IMR-90 (cell line): Measurements from ENCODE around the gene TXNRD1.

Source experiments
- BHLHE40 ChIP-seq: fragments of 150-350 bp; IDR thresholded peaks from 2 replicates; pipeline ENCODE4 v1.6.1; 2016; ENCODE audit warnings: mild to moderate bottlenecking, low read depth, low read length
- CHD1 ChIP-seq: IDR thresholded peaks from 2 replicates; pipeline ENCODE4 v1.6.1; 2012; ENCODE audit warnings: low read depth, low read length, improper control_type of control experiment
- CTCF ChIP-seq: conservative IDR thresholded peaks from 2 replicates; pipeline ENCODE4 v1.5.1; 2012; ENCODE audit warnings: mild to moderate bottlenecking, low read depth, low read length, improper control_type of control experiment
- ELK1 ChIP-seq: fragments of 150-350 bp; IDR thresholded peaks from 2 replicates; pipeline ENCODE4 v1.6.1; 2016; ENCODE audit warnings: low read depth, mild to moderate bottlenecking, low read length, moderate library complexity, borderline replicate concordance
- MAZ ChIP-seq: IDR thresholded peaks from 2 replicates; pipeline ENCODE4 v1.6.1; 2012; ENCODE audit warnings: low read depth, mild to moderate bottlenecking, low read length, improper control_type of control experiment, moderate library complexity, borderline replicate concordance
- POLR2A ChIP-seq: IDR thresholded peaks from 2 replicates; pipeline ENCODE4 v1.6.1; 2012; ENCODE audit warnings: mild to moderate bottlenecking, low read depth, low read length
- RAD21 ChIP-seq: IDR thresholded peaks from 2 replicates; pipeline ENCODE4 v1.6.1; 2012; ENCODE audit warnings: low read length, improper control_type of control experiment
- RCOR1 ChIP-seq: IDR thresholded peaks from 2 replicates; pipeline ENCODE4 v1.6.1; 2012; ENCODE audit warnings: mild to moderate bottlenecking, low read length, improper control_type of control experiment; ENCODE audit not compliant: insufficient replicate concordance
- RFX5 ChIP-seq: IDR thresholded peaks from 2 replicates; pipeline ENCODE4 v1.8.0; 2012; ENCODE audit warnings: low read depth, mild to moderate bottlenecking, low read length, moderate library complexity
- USF2 ChIP-seq: fragments of 150-350 bp; IDR thresholded peaks from 2 replicates; pipeline ENCODE4 v1.6.1; 2017; ENCODE audit warnings: mild to moderate bottlenecking, antibody characterized with exemption, low read length, low read depth

- TF ChIP-seq CTCF (no peak), BHLHE40 (no peak), USF2 (no peak), RAD21 (no peak), RFX5 (no peak), POLR2A (no peak), RCOR1 (no peak), MAZ (no peak), ELK1 (no peak), CHD1 (no peak)
These were observed 96.6 kb downstream of the TXNRD1 start for GRCh38 chr12:104312202-104312601.
